ENCODE results near the gene LNPK. TPM values are rescaled to one million over a fixed set of nuclear protein-coding genes. Genes with fewer than 3 reads are reported as not detected.

Gene LNPK
- total RNA-seq, 6 experiments from 2014 or later, result 12.9 to 30.7 (median 22.2) TPM

DNA sequence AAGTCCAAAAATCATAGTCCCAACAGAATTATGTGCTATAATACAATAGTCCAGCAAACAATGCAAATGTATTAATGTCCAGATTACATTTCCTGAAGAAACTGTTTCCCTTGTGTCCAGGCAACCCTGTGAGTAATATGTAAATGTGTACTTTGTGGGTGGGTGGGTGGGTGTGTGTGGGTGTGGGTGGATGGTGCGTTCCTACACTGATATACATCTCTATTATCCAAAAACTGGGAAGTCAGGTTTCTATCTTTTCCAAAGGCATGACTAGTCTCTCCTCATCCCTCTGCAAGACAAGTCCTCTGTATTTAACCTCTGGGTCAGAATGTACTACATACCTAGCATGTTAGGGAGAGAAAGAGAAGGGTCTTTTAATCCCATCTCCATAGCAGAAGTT lies 71.6 kb downstream of the LNPK start:
- no peaks in the 10 kb centered on the region for H3K9me3 ChIP-seq
- DNase-seq (no peak), ATAC-seq (no peak)
- TF ChIP-seq, protein P1, sequence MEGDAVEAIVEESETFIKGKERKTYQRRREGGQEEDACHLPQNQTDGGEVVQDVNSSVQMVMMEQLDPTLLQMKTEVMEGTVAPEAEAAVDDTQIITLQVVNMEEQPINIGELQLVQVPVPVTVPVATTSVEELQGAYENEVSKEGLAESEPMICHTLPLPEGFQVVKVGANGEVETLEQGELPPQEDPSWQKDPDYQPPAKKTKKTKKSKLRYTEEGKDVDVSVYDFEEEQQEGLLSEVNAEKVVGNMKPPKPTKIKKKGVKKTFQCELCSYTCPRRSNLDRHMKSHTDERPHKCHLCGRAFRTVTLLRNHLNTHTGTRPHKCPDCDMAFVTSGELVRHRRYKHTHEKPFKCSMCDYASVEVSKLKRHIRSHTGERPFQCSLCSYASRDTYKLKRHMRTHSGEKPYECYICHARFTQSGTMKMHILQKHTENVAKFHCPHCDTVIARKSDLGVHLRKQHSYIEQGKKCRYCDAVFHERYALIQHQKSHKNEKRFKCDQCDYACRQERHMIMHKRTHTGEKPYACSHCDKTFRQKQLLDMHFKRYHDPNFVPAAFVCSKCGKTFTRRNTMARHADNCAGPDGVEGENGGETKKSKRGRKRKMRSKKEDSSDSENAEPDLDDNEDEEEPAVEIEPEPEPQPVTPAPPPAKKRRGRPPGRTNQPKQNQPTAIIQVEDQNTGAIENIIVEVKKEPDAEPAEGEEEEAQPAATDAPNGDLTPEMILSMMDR (IDR thresholded peaks at IDR 0.05), result no peak
- TF ChIP-seq POLR2A (IDR thresholded peaks at IDR 0.05), result no peak
- no peak overlapping the region for H3K27ac ChIP-seq
- H3K4me1 ChIP-seq, result no peaks in the 10 kb centered on the region
- no peaks in the 10 kb centered on the region for H3K36me3 ChIP-seq
- H3K27me3 ChIP-seq, result no peaks in the 10 kb centered on the region
- no peak overlapping the region for H3K4me3 ChIP-seq
- 86% methylated on average over 1 of the region's 1 CpG for WGBS (ENCODE audit: insufficient coverage, low coverage, low lambda C conversion rate, missing lambda C conversion rate)
- intact Hi-C loops (cut with DNase I), result no loop called here

DNA sequence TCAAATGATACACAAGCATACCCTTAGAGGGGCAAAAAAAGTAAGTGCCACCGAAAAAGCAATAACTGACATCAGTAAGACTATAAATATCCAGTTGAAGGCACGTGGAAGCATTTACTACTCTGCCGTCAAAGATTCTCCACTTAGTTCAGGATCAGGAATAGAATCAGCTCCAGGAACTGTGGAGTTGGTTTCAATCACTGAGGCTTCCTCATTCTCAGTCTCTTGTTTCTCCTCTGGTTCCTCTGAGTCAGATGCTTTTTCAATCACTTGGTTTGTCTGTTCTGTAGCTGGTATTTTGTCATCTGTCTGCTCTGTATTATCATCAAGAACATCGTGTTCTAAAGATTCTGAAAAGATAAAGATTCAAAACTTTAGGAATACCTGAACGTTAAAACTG lies 72.2 kb downstream of the LNPK start:
- Histone ChIP-seq H3K27me3 (no peaks in the 10 kb centered on the region), H3K4me3 (no peak overlapping the region), H3K9me3 (no peaks in the 10 kb centered on the region), H3K36me3 (no peaks in the 10 kb centered on the region), H3K27ac (no peak overlapping the region), H3K4me1 (no peaks in the 10 kb centered on the region)
- intact Hi-C loops (cut with DNase I), result no loop called here
- DNase-seq (no peak), ATAC-seq (no peak)
- TF ChIP-seq, protein P1 (IDR thresholded peaks at IDR 0.05), result no peak
- no peak for TF ChIP-seq POLR2A (IDR thresholded peaks at IDR 0.05)
- 83% methylated on average over 5 of the region's 5 CpGs for WGBS (ENCODE audit: insufficient coverage, low coverage, low lambda C conversion rate, missing lambda C conversion rate)

DNA sequence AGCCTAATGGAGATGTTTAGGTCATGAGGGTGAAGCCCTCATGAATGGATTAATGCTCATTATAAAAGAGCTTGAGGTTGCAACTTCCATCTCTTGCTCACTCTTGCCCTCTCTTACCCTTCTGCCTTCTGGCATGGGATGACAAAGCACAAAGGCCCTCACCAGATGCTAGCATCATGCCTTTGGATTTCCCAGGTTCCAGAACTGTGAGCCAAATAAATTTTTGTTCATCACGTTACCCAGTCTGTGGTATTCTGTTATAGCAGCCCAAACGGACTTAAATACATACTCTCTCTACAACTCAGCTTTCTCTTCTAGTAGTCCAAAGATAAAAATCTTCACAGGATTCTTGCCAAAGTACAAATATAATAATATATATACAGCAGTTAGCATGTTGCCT lies 75.8 kb downstream of the LNPK start:
- Histone ChIP-seq H3K36me3 (no peaks in the 10 kb centered on the region), H3K27ac (no peak overlapping the region), H3K9me3 (no peaks in the 10 kb centered on the region), H3K4me3 (no peak overlapping the region), H3K4me1 (no peaks in the 10 kb centered on the region), H3K27me3 (no peaks in the 10 kb centered on the region)
- no peak for ATAC-seq
- intact Hi-C loops (cut with DNase I), result no loop called here
- no peak for TF ChIP-seq POLR2A (IDR thresholded peaks at IDR 0.05)
- TF ChIP-seq, protein P1 (IDR thresholded peaks at IDR 0.05), result no peak
- DNase-seq, result no peak
- 86% methylated on average over 2 of the region's 2 CpGs for WGBS (ENCODE audit: insufficient coverage, low coverage, low lambda C conversion rate, missing lambda C conversion rate)

DNA sequence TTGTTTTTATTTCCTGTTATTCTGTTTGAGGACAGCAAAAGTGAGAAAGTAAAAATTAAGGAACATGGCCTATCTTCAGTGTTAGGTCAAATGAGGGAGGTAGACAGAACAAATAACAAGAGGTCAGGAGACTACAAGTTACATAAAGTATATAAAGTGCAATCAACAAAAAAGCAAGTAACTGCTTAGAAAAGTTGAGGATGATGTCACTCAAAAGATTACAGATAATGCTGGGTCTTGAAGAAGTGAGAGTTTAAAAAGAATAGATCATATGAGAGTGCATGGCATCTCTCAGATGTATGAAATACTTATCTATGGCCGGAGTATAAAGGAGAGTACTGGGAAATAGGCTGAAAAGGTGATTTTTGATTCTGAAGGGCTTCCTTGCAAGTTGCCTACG lies 79.9 kb downstream of the LNPK start:
- DNase-seq, result no peak
- no peaks in the 10 kb centered on the region for H3K27me3 ChIP-seq
- no peak for ATAC-seq
- H3K27ac ChIP-seq, result no peak overlapping the region
- H3K36me3 ChIP-seq, result no peaks in the 10 kb centered on the region
- no peak overlapping the region for H3K4me3 ChIP-seq
- WGBS (ENCODE audit: insufficient coverage, low coverage, low lambda C conversion rate, missing lambda C conversion rate), result 100% methylated on average over 2 of the region's 2 CpGs
- no peaks in the 10 kb centered on the region for H3K4me1 ChIP-seq
- intact Hi-C loops (cut with DNase I), result no loop called here
- TF ChIP-seq, protein P1 (IDR thresholded peaks at IDR 0.05), result no peak
- TF ChIP-seq POLR2A (IDR thresholded peaks at IDR 0.05), result no peak
- no peaks in the 10 kb centered on the region for H3K9me3 ChIP-seq

DNA sequence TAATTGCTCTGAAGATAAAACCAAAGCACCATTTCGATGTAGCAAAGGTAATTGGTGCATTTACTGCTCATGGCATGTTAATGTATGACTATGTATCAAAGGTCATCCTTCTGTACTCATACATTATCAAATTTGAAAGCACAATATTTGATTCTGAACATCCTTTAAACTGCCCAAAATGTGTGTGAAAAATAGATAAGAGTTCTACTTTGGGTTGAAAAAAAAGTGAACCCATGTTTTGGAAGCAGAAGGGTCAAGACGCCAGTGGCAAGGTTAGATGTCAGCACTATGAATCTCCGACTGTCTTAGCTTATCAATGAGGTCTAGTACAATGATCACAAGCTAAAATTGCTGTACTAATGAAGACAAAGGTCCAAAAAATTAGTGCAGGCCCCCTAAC lies 83.1 kb downstream of the LNPK start:
- no peaks in the 10 kb centered on the region for H3K36me3 ChIP-seq
- WGBS (ENCODE audit: insufficient coverage, low coverage, low lambda C conversion rate, missing lambda C conversion rate), result 75% methylated on average over 3 of the region's 3 CpGs
- intact Hi-C loops (cut with DNase I), result no loop called here

More for the DNA sequence above, 83.1 kb downstream of the LNPK start:
- H3K4me1 ChIP-seq, result no peaks in the 10 kb centered on the region
- H3K27ac ChIP-seq, result no peak overlapping the region
- DNase-seq (no peak), ATAC-seq (no peak)
- no peak overlapping the region for H3K4me3 ChIP-seq
- TF ChIP-seq, protein P1 (IDR thresholded peaks at IDR 0.05), result no peak
- no peak for TF ChIP-seq POLR2A (IDR thresholded peaks at IDR 0.05)
- H3K9me3 ChIP-seq, result no peaks in the 10 kb centered on the region
- no peaks in the 10 kb centered on the region for H3K27me3 ChIP-seq
